GM18867 (cell line): Measurements from ENCODE around the gene HACD3.
A peak's percentile ranks its signal among the peaks of the same experiment; 100 is the strongest.
"Not testable (repeated sequence)": the region's sequence is repeated elsewhere in the genome, so short reads cannot be mapped to it uniquely, and the experiment has no call there.

Experiments
- ATAC-seq: cut with Tn5 transposase; IDR thresholded peaks from one replicate; pipeline ENCODE4 v1.9.1; 2021; ENCODE audit warnings: mild to moderate bottlenecking, moderate library complexity; ENCODE audit not compliant: unreplicated experiment

Gene HACD3

DNA sequence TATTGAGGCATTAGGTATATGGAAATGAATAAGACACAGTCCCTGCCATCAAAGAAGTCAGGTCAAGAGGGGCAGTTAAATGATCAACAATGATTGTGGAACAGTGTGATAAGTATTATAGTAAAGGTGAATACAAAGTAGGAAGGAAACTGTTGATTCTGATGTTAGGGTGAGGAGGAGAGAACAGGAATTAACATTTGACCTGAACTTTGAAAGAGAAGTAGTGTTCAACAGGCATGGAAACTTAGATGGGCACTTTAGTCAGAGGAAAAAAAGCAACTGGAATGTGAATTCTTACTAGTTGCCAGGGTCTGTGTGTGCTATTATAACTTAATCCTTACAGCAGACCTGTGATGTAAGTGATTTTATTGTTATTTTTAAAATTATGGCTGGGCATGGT lies 17.6 kb downstream of the HACD3 start:
- no peak for ATAC-seq

- ATAC-seq: not testable (repeated sequence)
Measured at GRCh38 chr15:65549288-65549687, 19.0 kb downstream of the HACD3 start.

- no peak for ATAC-seq
Measured at GRCh38 chr15:65550681-65551098, 20.4 kb downstream of the HACD3 start.

- ATAC-seq: no peak
Measured at GRCh38 chr15:65551183-65551582, 20.9 kb downstream of the HACD3 start.

- not testable (repeated sequence) for ATAC-seq
Measured at GRCh38 chr15:65552851-65553250, 22.6 kb downstream of the HACD3 start.

DNA sequence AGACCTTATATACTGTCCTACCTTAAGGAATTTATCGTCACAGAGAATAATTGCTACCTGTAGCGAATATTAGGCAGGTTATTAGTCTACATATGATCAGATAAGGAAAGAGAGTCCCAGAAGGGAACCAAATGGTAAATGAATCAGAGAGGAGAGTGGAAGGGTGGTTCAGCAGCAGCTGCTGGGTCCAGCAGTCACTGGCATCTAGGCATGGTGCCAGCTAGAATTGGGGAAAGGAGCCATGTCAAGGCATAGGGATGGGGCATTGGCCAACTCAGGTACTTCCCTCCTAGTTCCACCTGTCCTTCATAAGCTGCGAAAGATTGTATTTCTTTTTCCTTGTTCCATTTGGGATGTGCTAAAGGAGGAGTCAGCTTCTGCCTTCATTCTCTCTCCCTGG lies 23.4 kb downstream of the HACD3 start:
- ATAC-seq: no peak

DNA sequence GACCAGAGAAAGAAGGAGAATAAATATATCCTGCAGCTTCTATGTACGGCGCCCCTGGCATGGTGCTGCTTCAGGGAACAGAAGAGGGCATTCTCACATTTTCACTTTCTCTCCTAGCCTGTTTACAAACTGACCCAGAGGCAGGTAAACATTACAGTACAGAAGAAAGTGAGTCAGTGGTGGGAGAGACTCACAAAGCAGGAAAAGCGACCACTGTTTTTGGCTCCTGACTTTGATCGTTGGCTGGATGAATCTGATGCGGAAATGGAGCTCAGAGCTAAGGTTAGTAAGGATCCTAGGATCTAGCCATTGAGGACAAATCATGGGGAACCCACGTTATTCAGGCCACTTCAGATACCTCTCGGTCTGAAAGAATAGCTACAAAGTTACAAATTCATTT lies 26.4 kb downstream of the HACD3 start:
- ATAC-seq: no peak

GRCh38 chr15:65558336-65558735 lies 28.1 kb downstream of the HACD3 start:
- ATAC-seq: no peak

- ATAC-seq: no peak
Measured at GRCh38 chr15:65558997-65559760, 28.9 kb downstream of the HACD3 start.

DNA sequence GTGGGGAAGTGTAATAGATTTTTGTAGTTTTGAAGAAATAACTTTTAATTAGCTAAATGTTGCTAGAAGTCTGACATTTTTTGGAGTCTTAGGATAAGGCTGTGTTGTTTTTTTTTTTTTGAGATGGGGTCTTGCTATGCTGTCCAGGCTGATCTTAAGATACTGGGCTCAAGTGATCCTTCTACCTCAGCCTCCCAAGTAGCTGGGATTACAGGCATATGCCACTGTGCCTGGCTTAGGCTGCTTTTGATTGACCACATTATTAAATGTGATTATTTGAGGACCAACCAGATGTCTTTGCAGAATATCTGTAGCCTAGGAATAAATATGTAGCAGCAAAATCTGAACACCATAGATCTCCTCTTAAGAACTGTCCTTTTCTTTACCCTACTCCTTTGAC lies 29.7 kb downstream of the HACD3 start:
- no peak for ATAC-seq

- no peak for ATAC-seq
Measured at GRCh38 chr15:65561934-65562333, 31.7 kb downstream of the HACD3 start.

- no peak for ATAC-seq
Measured at GRCh38 chr15:65569728-65570127, 39.5 kb downstream of the HACD3 start.

- no peak for ATAC-seq
Measured at GRCh38 chr15:65571971-65572370, 41.7 kb downstream of the HACD3 start.

- ATAC-seq: no peak
Measured at GRCh38 chr15:65576664-65577063, 46.4 kb downstream of the HACD3 start.

GRCh38 chr15:65577129-65577996 lies 47.1 kb downstream of the HACD3 start:
- no peak for ATAC-seq

DNA sequence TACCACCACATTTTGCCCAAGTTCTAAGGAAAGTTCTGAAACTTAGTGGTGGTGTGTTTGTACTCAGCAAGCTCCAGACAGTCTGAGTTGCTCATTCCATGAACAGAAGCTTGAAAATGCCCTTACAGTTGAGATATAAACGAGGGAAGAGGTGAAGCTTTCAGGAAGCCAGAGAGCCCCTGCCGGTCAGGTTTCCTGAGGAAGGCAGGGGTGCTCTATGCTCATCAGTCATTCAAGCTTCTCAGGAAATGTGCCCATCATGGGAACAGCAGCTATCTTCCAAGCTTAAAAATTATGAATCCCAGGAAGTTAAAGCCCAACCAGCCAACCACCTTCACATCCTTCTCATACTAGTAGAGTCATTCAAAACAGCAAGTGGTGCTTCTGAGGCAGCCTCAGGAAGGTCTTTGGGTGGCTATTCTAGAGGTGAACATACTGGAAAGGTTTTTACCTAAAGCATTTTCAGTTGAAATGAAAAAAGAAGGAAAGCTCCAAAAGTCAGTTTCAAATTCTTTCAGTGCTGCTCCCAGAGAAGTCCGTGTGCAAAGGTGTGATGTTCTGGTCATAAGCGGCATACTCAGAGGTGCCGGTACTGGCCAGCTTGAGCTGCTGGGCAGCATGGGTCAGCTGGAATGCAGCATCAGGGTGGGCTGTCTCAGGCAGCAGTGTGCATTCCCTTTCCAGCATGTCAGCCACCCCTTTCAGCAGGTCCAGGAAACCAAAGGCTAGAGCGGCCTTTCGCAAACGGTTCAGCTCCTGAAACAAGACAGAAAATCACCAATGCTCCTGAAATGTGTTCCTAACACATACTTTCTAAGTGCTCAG lies 48.9 kb downstream of the HACD3 start:
- ATAC-seq: no peak

- ATAC-seq: no peak
Measured at GRCh38 chr15:65579762-65580161, 49.5 kb downstream of the HACD3 start.

DNA sequence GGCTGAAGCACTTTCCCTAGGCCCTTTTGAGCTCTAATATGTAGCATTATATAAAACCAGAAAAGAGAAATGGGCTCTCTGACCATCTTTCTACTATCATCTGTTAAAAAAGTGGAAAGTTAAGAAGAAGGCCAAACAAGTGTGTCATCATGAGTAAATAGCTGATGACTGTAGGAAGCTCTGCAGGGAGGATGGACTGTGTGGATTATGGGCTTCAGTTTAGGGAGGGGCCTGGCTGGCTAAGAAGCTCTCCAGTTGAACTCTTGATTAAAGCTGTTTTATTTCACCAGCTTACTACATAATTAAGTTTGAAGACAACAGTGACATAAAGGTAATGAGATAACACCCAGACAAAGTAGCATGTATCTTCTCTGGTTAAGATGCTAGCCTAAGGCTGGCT lies 50.0 kb downstream of the HACD3 start:
- no peak for ATAC-seq

DNA sequence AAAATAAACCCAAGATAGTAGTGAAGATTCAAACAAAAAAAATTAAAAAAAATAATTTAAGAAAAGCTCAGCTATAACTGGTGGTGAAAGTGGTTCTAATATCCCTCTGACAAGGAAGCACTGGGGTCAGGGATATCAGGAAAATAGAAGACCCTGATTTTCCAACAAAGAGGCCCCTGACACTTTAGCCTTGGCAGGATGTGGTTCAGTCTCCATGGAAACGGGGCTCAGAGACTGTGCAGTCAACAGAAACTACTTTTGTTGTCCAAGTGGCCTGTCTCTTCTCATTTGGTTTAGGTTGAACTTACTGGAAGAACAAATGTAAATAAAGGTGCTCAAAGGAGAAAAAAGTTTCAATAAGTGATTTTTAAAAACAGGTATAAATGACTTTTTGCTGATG lies 53.4 kb downstream of the HACD3 start:
- peak; percentile 40 for ATAC-seq

DNA sequence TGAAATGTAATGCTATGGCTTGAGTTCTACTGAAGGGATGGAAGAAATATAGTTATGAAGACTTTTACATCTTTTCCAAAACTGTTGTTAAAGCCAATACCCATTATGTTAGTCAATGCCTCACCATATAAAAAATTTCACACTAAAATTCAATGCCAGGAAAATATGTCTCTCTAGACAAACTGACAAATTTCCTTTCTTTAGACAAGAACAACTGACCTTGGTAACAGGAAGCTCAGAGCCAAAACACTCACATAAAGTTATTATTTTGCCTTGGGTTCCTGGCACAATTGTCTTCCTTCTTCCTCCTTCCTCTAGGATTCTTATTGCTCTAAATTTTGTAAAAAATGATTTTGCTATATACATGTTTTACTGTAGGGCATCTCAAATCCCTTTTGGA lies 54.0 kb downstream of the HACD3 start:
- no peak for ATAC-seq

- no peak for ATAC-seq
Measured at GRCh38 chr15:65587094-65587493, 56.8 kb downstream of the HACD3 start.
